ENCODE results near the gene PHACTR1. TPM values are rescaled to one million over a fixed set of nuclear protein-coding genes. Genes with fewer than 3 reads are reported as not detected.

Gene PHACTR1
- polyA plus RNA-seq, 3 donors = 6.1 to 26.9 (median 7.6) TPM

- DNase-seq = no peak
- no peak overlapping the region for H3K4me3 Mint-ChIP-seq
- Histone ChIP-seq H3K9ac (ENCODE audit: insufficient read depth, low read length, poor library complexity, severe bottlenecking) (no peak overlapping the region), H3K9me3 (replicated peaks in 1 of 2; ENCODE audit: control insufficient read depth in 1 of 2, insufficient read depth in 1 of 2, low read length in 2 of 2) (no peaks in the 10 kb centered on the region), H3K36me3 (replicated peaks in 1 of 2; ENCODE audit: control insufficient read depth in 1 of 2, insufficient read depth in 2 of 2, low read length in 2 of 2) (no peaks in the 10 kb centered on the region), H2AFZ (ENCODE audit: insufficient read depth, low read depth, low read length, poor library complexity, severe bottlenecking) (no peak overlapping the region), H4K20me1 (ENCODE audit: insufficient read depth, low read length) (no peaks in the 10 kb centered on the region), H3K4me2 (replicated peaks; ENCODE audit: extremely low read depth, low read length, poor library complexity, severe bottlenecking) (no peak overlapping the region), H3K4me1 (ENCODE audit: control insufficient read depth in 1 of 2, insufficient read depth in 2 of 2, low read length in 2 of 2) (peaks cover 0 to 3% of the 10 kb centered on the region in 2 donors), H3K4me3 (replicated peaks in 1 of 3; ENCODE audit: low read depth in 2 of 3, low read length in 3 of 3) (no peak overlapping the region), H3K79me2 (ENCODE audit: insufficient read depth, low read length) (no peaks in the 10 kb centered on the region), H3K27me3 (ENCODE audit: control insufficient read depth in 2 of 2, insufficient read depth in 2 of 2, low read length in 2 of 2) (no peaks in the 10 kb centered on the region), H3K27ac (ENCODE audit: low read depth in 1 of 2, low read length in 2 of 2) (no peak overlapping the region)
- H3K4me1 Mint-ChIP-seq = peaks cover 16% of the 10 kb centered on the region
- no peak overlapping the region for H3K27ac Mint-ChIP-seq
- H3K36me3 Mint-ChIP-seq = no peaks in the 10 kb centered on the region
- H3K27me3 Mint-ChIP-seq (ENCODE audit: low read depth in 3 of 3) = no peaks in the 10 kb centered on the region
- TF ChIP-seq CTCF (IDR thresholded peaks at IDR 0.05) = no peak
- intact Hi-C loops (cut with micrococcal nuclease) = no loop called here
- WGBS (ENCODE audit: insufficient coverage) = 27% methylated on average over 3 of the region's 5 CpGs
- no peaks in the 10 kb centered on the region for H3K9me3 Mint-ChIP-seq
These were observed 310.0 kb downstream of the PHACTR1 start for GRCh38 chr6:13026557-13026956.

GRCh38 chr6:13027207-13027606, 310.6 kb downstream of the PHACTR1 start:
- Mint-ChIP-seq H3K27me3 (ENCODE audit: low read depth in 3 of 3) (no peaks in the 10 kb centered on the region), H3K4me3 (no peak overlapping the region), H3K36me3 (no peaks in the 10 kb centered on the region), H3K9me3 (no peaks in the 10 kb centered on the region), H3K4me1 (peaks cover 16% of the 10 kb centered on the region), H3K27ac (no peak overlapping the region)
- no peak overlapping the region for H3K4me2 ChIP-seq (replicated peaks; ENCODE audit: extremely low read depth, low read length, poor library complexity, severe bottlenecking)
- no peak overlapping the region for H2AFZ ChIP-seq (ENCODE audit: insufficient read depth, low read depth, low read length, poor library complexity, severe bottlenecking)
- no peaks in the 10 kb centered on the region for H3K9me3 ChIP-seq (replicated peaks in 1 of 2; ENCODE audit: control insufficient read depth in 1 of 2, insufficient read depth in 1 of 2, low read length in 2 of 2)
- H3K79me2 ChIP-seq (ENCODE audit: insufficient read depth, low read length) = no peaks in the 10 kb centered on the region
- H3K4me3 ChIP-seq (replicated peaks in 1 of 3; ENCODE audit: low read depth in 2 of 3, low read length in 3 of 3) = no peak overlapping the region
- intact Hi-C loops (cut with micrococcal nuclease) = no loop called here
- 0% methylated on average over 2 of the region's 2 CpGs for WGBS (ENCODE audit: insufficient coverage)
- no peaks in the 10 kb centered on the region for H3K36me3 ChIP-seq (replicated peaks in 1 of 2; ENCODE audit: control insufficient read depth in 1 of 2, insufficient read depth in 2 of 2, low read length in 2 of 2)
- H4K20me1 ChIP-seq (ENCODE audit: insufficient read depth, low read length) = no peaks in the 10 kb centered on the region
- H3K27ac ChIP-seq (ENCODE audit: low read depth in 1 of 2, low read length in 2 of 2) = no peak overlapping the region
- no peak overlapping the region for H3K9ac ChIP-seq (ENCODE audit: insufficient read depth, low read length, poor library complexity, severe bottlenecking)
- TF ChIP-seq CTCF (IDR thresholded peaks at IDR 0.05) = no peak
- DNase-seq = no peak
- no peaks in the 10 kb centered on the region for H3K27me3 ChIP-seq (ENCODE audit: control insufficient read depth in 2 of 2, insufficient read depth in 2 of 2, low read length in 2 of 2)
- H3K4me1 ChIP-seq (ENCODE audit: control insufficient read depth in 1 of 2, insufficient read depth in 2 of 2, low read length in 2 of 2) = peaks cover 0 to 3% of the 10 kb centered on the region in 2 donors

Data from CD14-positive monocyte (primary cell).